GM12878 (cell line): ENCODE measurements around the gene CFP. TPM values are rescaled to one million over a fixed set of nuclear protein-coding genes. Genes with fewer than 3 reads are reported as not detected.
A peak's percentile ranks its signal among the peaks of the same experiment; 100 is the strongest.

ENCODE experiments used
- ATAC-seq: fragments of 200-7000 bp; cut with Tn5 transposase; 3 replicates; pipeline ENCODE4 v1.9.1; 2020; ENCODE audit warnings: mild to moderate bottlenecking, moderate library complexity
- BruUV-seq: library from RNA; stranded (reverse); fragments of 400-500 nt; replicated peaks from 2 replicates; lab custom pipeline; 2021; lab: Mats Ljungman, UMichigan
- CTCF ChIA-PET: fragments of 300-600 bp; sonication (Branson Sonifier 250); formaldehyde crosslinking; extraction: SDS; loops from one replicate; lab custom pipeline; 2021; ENCODE audit warnings: inconsistent platforms; lab: Yijun Ruan, JAX
- POLR2A ChIA-PET: fragments of 350-600 bp; formaldehyde crosslinking; extraction: SDS; loops from one replicate; lab custom pipeline; 2021; ENCODE audit warnings: inconsistent platforms; lab: Charles Lee
- RAD21 ChIA-PET: fragments of 300-600 bp; sonication (Branson Sonifier 250); formaldehyde crosslinking; loops from one replicate; lab custom pipeline; 2023; ENCODE audit warnings: antibody characterized with exemption; ENCODE audit not compliant: unreplicated experiment; lab: Charles Lee
- SMC1A ChIA-PET: fragments of 300-600 bp; sonication (Branson Sonifier 250); formaldehyde crosslinking; loops from one replicate; lab custom pipeline; 2023; ENCODE audit not compliant: unreplicated experiment, uncharacterized antibody; lab: Charles Lee
- DNase-seq: peaks from one replicate; pipeline ENCODE4 v3.0.0-alpha.2; 2011; ENCODE audit warnings: low read depth, low spot score
- FAIRE-seq: peaks from 3 replicates; lab custom pipeline; 2011; peaks lifted over from hg19 to GRCh38; lab: Jason Lieb, UNC
- H2AFZ ChIP-seq: 2 replicates; pipeline ENCODE4 v1.6.0; 2011; ENCODE audit warnings: low read depth, low read length, control low read depth; ENCODE audit not compliant: control insufficient read depth
- H3K27ac ChIP-seq: 2 replicates; pipeline ENCODE4 v1.5.1; 2011; ENCODE audit warnings: control low read depth; ENCODE audit not compliant: control insufficient read depth, insufficient read depth
- H3K27me3 ChIP-seq, 2 experiments: replicated peaks in 1 of 2; 2 replicates each; pipeline versions ENCODE4 v1.6.0 to v1.6.1; 2011; ENCODE audit warnings: low read length in 1 of 2; ENCODE audit not compliant: control insufficient read depth in 2 of 2, insufficient read depth in 2 of 2
- H3K36me3 ChIP-seq, 2 experiments: 2 replicates each; pipeline ENCODE4 v1.5.1; 2011; ENCODE audit warnings: low read length in 1 of 2; ENCODE audit not compliant: control insufficient read depth in 2 of 2, insufficient read depth in 2 of 2
- H3K4me1 ChIP-seq: 2 replicates; pipeline ENCODE4 v1.6.1; 2011; ENCODE audit warnings: mild to moderate bottlenecking, low read length, moderate library complexity, mixed read lengths; ENCODE audit not compliant: control insufficient read depth, insufficient read depth
- H3K4me2 ChIP-seq: 2 replicates; pipeline ENCODE4 v1.6.0; 2011; ENCODE audit warnings: control low read depth; ENCODE audit not compliant: control insufficient read depth, insufficient read depth
- H3K4me3 ChIP-seq: fragments of 200-600 bp; sonication (generic); 2 replicates; pipeline ENCODE4 v1.5.1; 2016
- H3K79me2 ChIP-seq: 2 replicates; pipeline ENCODE4 v1.6.0; 2011; ENCODE audit warnings: low read length; ENCODE audit not compliant: control insufficient read depth, insufficient read depth
- H3K9ac ChIP-seq: 2 replicates; pipeline ENCODE4 v1.8.0; 2011; ENCODE audit warnings: low read length, control low read depth, mixed read lengths; ENCODE audit not compliant: control insufficient read depth, insufficient read depth
- H3K9me3 ChIP-seq: replicated peaks from 3 replicates; pipeline ENCODE4 v1.5.1; 2011; ENCODE audit warnings: mild to moderate bottlenecking, low read length; ENCODE audit not compliant: control insufficient read depth, insufficient read depth
- H4K20me1 ChIP-seq: 2 replicates; pipeline ENCODE4 v1.6.0; 2011; ENCODE audit not compliant: control insufficient read depth, insufficient read depth
- ATF7 ChIP-seq: fragments of 450-650 bp; IDR thresholded peaks from 2 replicates; pipeline ENCODE4 v1.6.1; 2016; ENCODE audit warnings: low read depth, mild to moderate bottlenecking
- BACH1 ChIP-seq: fragments of 450-650 bp; IDR thresholded peaks from 2 replicates; pipeline ENCODE4 v1.6.1; 2017; ENCODE audit warnings: mild to moderate bottlenecking, borderline replicate concordance
- CEBPZ ChIP-seq: fragments of 150-350 bp; IDR thresholded peaks from 2 replicates; pipeline ENCODE4 v1.6.1; 2016; ENCODE audit warnings: low read depth, low read length
- DPF2 ChIP-seq: fragments of 450-650 bp; IDR thresholded peaks from 2 replicates; pipeline ENCODE4 v1.6.1; 2017; ENCODE audit warnings: mild to moderate bottlenecking
- MEF2B ChIP-seq: fragments of 450-650 bp; IDR thresholded peaks from 2 replicates; pipeline ENCODE4 v1.6.1; 2018; ENCODE audit warnings: mild to moderate bottlenecking, moderate library complexity; ENCODE audit not compliant: partially characterized antibody, poor library complexity, severe bottlenecking
- MLLT1 ChIP-seq: fragments of 450-650 bp; IDR thresholded peaks from 2 replicates; pipeline ENCODE4 v1.6.1; 2016; ENCODE audit warnings: mild to moderate bottlenecking
- MTA2 ChIP-seq: fragments of 450-650 bp; IDR thresholded peaks from 2 replicates; pipeline ENCODE4 v1.6.1; 2016; ENCODE audit warnings: low read depth, mild to moderate bottlenecking, moderate library complexity
- PKNOX1 ChIP-seq: fragments of 450-650 bp; IDR thresholded peaks from 2 replicates; pipeline ENCODE4 v1.6.1; 2016; ENCODE audit warnings: mild to moderate bottlenecking
- POLR2AphosphoS2 ChIP-seq: IDR thresholded peaks from 2 replicates; pipeline ENCODE4 v1.6.1; 2011; ENCODE audit warnings: low read depth, mild to moderate bottlenecking, low read length, improper control_type of control experiment, moderate library complexity
- RUNX3 ChIP-seq: IDR thresholded peaks from 2 replicates; pipeline ENCODE4 v1.6.1; 2012; ENCODE audit warnings: low read length, inconsistent platforms
- SKIL ChIP-seq: fragments of 450-650 bp; IDR thresholded peaks from 2 replicates; pipeline ENCODE4 v1.6.1; 2017; ENCODE audit warnings: mild to moderate bottlenecking, low read depth, inconsistent platforms; ENCODE audit not compliant: poor library complexity, severe bottlenecking
- ZNF217 ChIP-seq: fragments of 450-650 bp; IDR thresholded peaks from 2 replicates; pipeline ENCODE4 v1.6.1; 2017; ENCODE audit warnings: antibody characterized with exemption, mild to moderate bottlenecking
- WGBS: methylation state at CpG from one replicate; pipeline ENCODE4 v1.1.6; 2016; ENCODE audit warnings: low lambda C conversion rate; ENCODE audit not compliant: insufficient replicate concordance, insufficient coverage; ENCODE audit errors: missing lambda C conversion rate; 5-methylcytosine and 5-hydroxymethylcytosine counted together
- in situ Hi-C: fragments of 300-500 bp; cut with MboI; formaldehyde crosslinking; loops from 9 replicates; pipeline ENCODE4 v1.14.3; 2018; ENCODE audit warnings: mixed read lengths
- intact Hi-C: fragments of 100-400 bp; cut with micrococcal nuclease; formaldehyde crosslinking; loops from one replicate; pipeline ENCODE4 v1.14.2; 2022; ENCODE audit not compliant: unreplicated experiment
- polyA plus RNA-seq, 11 experiments: library from polyadenylated mRNA; depleted of rRNA in 4 of 11; unstranded in 6 of 11; stranded (reverse) in 5 of 11; fragments of >200 nt; fragmentation: Nextera tagmentation in 4 of 11; fragmentation: Illumina TruSeq in 1 of 11; extraction: Ambion mirVana in 4 of 11; extraction: Trizol in 1 of 11; gene quantifications; 1 replicate in 1 of 11; 2 replicates in 10 of 11; pipeline versions ENCODE4 v1.2.1 to v1.2.3, GENCODE V29; 2011 to 2016; ENCODE audit warnings: inconsistent platforms in 2 of 11, missing spikeins in 2 of 11, low read depth in 1 of 11
- total RNA-seq, 4 experiments: library from RNA; depleted of rRNA in 3 of 4; stranded (reverse); fragments of >200 nt in 3 of 4; fragmentation: Illumina TruSeq in 1 of 4; extraction: Trizol in 1 of 4; gene quantifications; 2 replicates each; pipeline versions ENCODE4 v1.2.1 to v1.2.3, GENCODE V29; 2013 to 2021

CFP gene
- total and polyA plus RNA-seq, 10 of the 15 experiments (the other 5 are each of a cell fraction or from before 2014, with no cell fraction given), result 0.72 to 10.1 (median 2.8) TPM

- TF ChIP-seq ZNF217, result no peak
These were observed 7.9 kb upstream of the CFP start (continued) for GRCh38 chrX:47637546-47638195.

GRCh38 chrX:47634871-47635575 is 5.3 kb upstream of the CFP start:
- Histone ChIP-seq H3K79me2 (no peaks in the 10 kb centered on the region), H3K4me2 (no peak overlapping the region), H3K4me3 (no peak overlapping the region), H3K27ac (peak overlapping the region; percentile 87), H3K27me3 (no peaks in the 10 kb centered on the region), H4K20me1 (no peaks in the 10 kb centered on the region), H3K36me3 (peaks cover 0 to 6% of the 10 kb centered on the region in 2 experiments; a peak in 3 of 4 replicates), H3K4me1 (peaks cover 24% of the 10 kb centered on the region), H3K9me3 (no peaks in the 10 kb centered on the region; the same call in 2 of the 3 replicates), H3K9ac (no peak overlapping the region), H2AFZ (no peak overlapping the region)
- no peak for DNase-seq
- no TSS peak for BruUV-seq
- peak; percentile 7; the same call in 1 of the 3 replicates for ATAC-seq
- ChIA-PET CTCF (no interaction called here), POLR2A (no interaction called here), RAD21 (interaction anchor here (2.1 kb wide), 1 partner anchor 9 kb away, joined by 6 read pairs; no protein-coding TSS in a partner anchor), SMC1A (interaction anchor here (0.6 to 1.1 kb wide), 2 partner anchors 8 to 417 kb away, joined by 3 to 4 read pairs; no protein-coding TSS in a partner anchor)
- intact Hi-C loops, result loop anchor here (10.0 kb wide), 1 partner anchor 150 kb away; the partner anchor contains the start of gene ZNF41
- in situ Hi-C loops, result no loop called here
- WGBS, result 72% methylated on average over 16 of the region's 16 CpGs
- FAIRE-seq, result no peak
- peak; percentile 60; the same call in 1 of the 2 replicates for TF ChIP-seq MTA2
- TF ChIP-seq RUNX3, result peak; percentile 68
- no peak for TF ChIP-seq CEBPZ
- peak; percentile 70 for TF ChIP-seq SKIL
- TF ChIP-seq PKNOX1, result peak; percentile 55; the same call in 1 of the 2 replicates
- TF ChIP-seq POLR2AphosphoS2, result no peak; the same call in 1 of the 2 replicates
- TF ChIP-seq DPF2, result 0 out of 2 replicates have a peak, but pooled peaks have one; percentile 24
- peak; percentile 41; the same call in 1 of the 2 replicates for TF ChIP-seq ATF7
- peak; percentile 21; the same call in 1 of the 2 replicates for TF ChIP-seq BACH1
- peak; percentile 18 for TF ChIP-seq MEF2B
- TF ChIP-seq MLLT1, result peak; percentile 83
